ENCODE data around the gene IL1RAPL2. TPM values are rescaled to one million over a fixed set of nuclear protein-coding genes. Genes with fewer than 3 reads are reported as not detected.

The IL1RAPL2 gene
- polyA plus RNA-seq, 1 of the 3 experiments (the other 2 are of a cell fraction): 0.13 TPM

GRCh38 chrX:105347373-105347772 is 781.4 kb downstream of the IL1RAPL2 start:
- Histone ChIP-seq H3K27me3 (ENCODE audit: insufficient read depth) (no peaks in the 10 kb centered on the region), H3K4me3 (ENCODE audit: low read depth in 2 of 2, low read length in 1 of 2) (no peak overlapping the region), H3K4me1 (ENCODE audit: control insufficient read depth in 1 of 2, insufficient read depth in 2 of 2, low read depth in 1 of 2, low read length in 1 of 2) (no peaks in the 10 kb centered on the region), H3F3A (replicated peaks; ENCODE audit: insufficient read depth) (no peaks in the 10 kb centered on the region), H3K9ac (no peak overlapping the region), H2AFZ (ENCODE audit: low read depth) (no peak overlapping the region), H3K9me2 (no peaks in the 10 kb centered on the region), H3K4me2 (no peak overlapping the region), H4K20me1 (ENCODE audit: insufficient read depth) (no peaks in the 10 kb centered on the region), H3K36me3 (replicated peaks in 1 of 2; ENCODE audit: control insufficient read depth in 1 of 2, insufficient read depth in 2 of 2, low read length in 1 of 2) (no peaks in the 10 kb centered on the region), H3K79me2 (ENCODE audit: insufficient read depth) (no peaks in the 10 kb centered on the region), H3K9me3 (no peaks in the 10 kb centered on the region), H3K27ac (ENCODE audit: low read depth in 2 of 2, low read length in 1 of 2) (no peak overlapping the region)
- POLR2A ChIA-PET: no interaction called here
- WGBS (ENCODE audit: low lambda C conversion rate): 8% methylated on average over 3 of the region's 3 CpGs
- TF ChIP-seq TEAD4 (IDR thresholded peaks at IDR 0.05; ENCODE audit: borderline replicate concordance, insufficient read depth) (no peak), ZBTB33 (IDR thresholded peaks at IDR 0.05; ENCODE audit: borderline replicate concordance, low read depth) (no peak), YY1 (IDR thresholded peaks at IDR 0.05; ENCODE audit: low read depth) (no peak), FOXJ3 (CRISPR knock-in tag; IDR thresholded peaks at IDR 0.05) (no peak), POLR2AphosphoS5 (IDR thresholded peaks at IDR 0.05; ENCODE audit: low read depth, low read length) (no peak), REST (IDR thresholded peaks at IDR 0.05; ENCODE audit: low read depth, low read length) (no peak), EZH2phosphoT487 (IDR thresholded peaks at IDR 0.05; ENCODE audit: borderline replicate concordance, low read depth) (no peak), RFX5 (IDR thresholded peaks at IDR 0.05; ENCODE audit: low read length) (no peak), EP300 (IDR thresholded peaks at IDR 0.05; ENCODE audit: borderline replicate concordance in 1 of 2, low read depth in 1 of 2, low read length in 1 of 2) (no peak), NFIC (IDR thresholded peaks at IDR 0.05; ENCODE audit: borderline replicate concordance) (no peak), FOSL2 (IDR thresholded peaks at IDR 0.05; ENCODE audit: borderline replicate concordance, low read depth) (no peak), RAD21 (IDR thresholded peaks at IDR 0.05; ENCODE audit: low read length) (no peak), MXI1 (IDR thresholded peaks at IDR 0.05; ENCODE audit: low read depth, low read length) (no peak), CHD2 (IDR thresholded peaks at IDR 0.05; ENCODE audit: low read length, partially characterized antibody) (no peak), TCF12 (IDR thresholded peaks at IDR 0.05) (no peak)
- TF ChIP-seq, protein P1, sequence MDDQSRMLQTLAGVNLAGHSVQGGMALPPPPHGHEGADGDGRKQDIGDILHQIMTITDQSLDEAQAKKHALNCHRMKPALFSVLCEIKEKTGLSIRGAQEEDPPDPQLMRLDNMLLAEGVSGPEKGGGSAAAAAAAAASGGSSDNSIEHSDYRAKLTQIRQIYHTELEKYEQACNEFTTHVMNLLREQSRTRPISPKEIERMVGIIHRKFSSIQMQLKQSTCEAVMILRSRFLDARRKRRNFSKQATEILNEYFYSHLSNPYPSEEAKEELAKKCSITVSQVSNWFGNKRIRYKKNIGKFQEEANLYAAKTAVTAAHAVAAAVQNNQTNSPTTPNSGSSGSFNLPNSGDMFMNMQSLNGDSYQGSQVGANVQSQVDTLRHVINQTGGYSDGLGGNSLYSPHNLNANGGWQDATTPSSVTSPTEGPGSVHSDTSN (IDR thresholded peaks at IDR 0.05): no peak
- CTCF ChIA-PET: interaction anchor here (0.6 kb wide), 1 partner anchor 1767 kb away, joined by 3 read pairs; no protein-coding TSS in a partner anchor
- no peak for DNase-seq

Measured in SK-N-SH (cell line).